ENCODE results near the gene ZBTB8A.

ZBTB8A gene

GRCh38 chr1:32538887-32539583 lies at the start of gene ZBTB8A:
TSS of gene ZBTB8A (plus strand) at chr1:32539427. CDS start at chr1:32592932, 53,505 bp downstream.
- peak within 1 kb of the TSS; percentile 11; the same call in 1 of the 2 replicates for H3K27ac ChIP-seq (ENCODE audit: low read depth, low read length)
- peaks cover 14% of the 10 kb centered on the region for H3K4me1 ChIP-seq (ENCODE audit: control insufficient read depth, insufficient read depth, low read length)
- H3K36me3 ChIP-seq (ENCODE audit: control insufficient read depth, insufficient read depth, low read length) = no peaks in the 10 kb centered on the region
- no peaks in the 10 kb centered on the region for H3K27me3 ChIP-seq (ENCODE audit: control insufficient read depth, insufficient read depth, low read length)
- peak within 1 kb of the TSS; percentile 87 for H3K9ac ChIP-seq (ENCODE audit: low read length)
- peak within 1 kb of the TSS; percentile 94 for H3K4me3 ChIP-seq (ENCODE audit: low read depth, low read length)
- H3K9me3 ChIP-seq (ENCODE audit: control insufficient read depth, insufficient read depth, low read depth, low read length) = no peaks in the 10 kb centered on the region

- Histone ChIP-seq H3K36me3 (ENCODE audit: control insufficient read depth, insufficient read depth, low read length) (peaks cover 16% of the 10 kb centered on the region), H3K9ac (ENCODE audit: low read length) (no peak overlapping the region), H3K4me3 (ENCODE audit: low read depth, low read length) (no peak overlapping the region), H3K27ac (ENCODE audit: low read depth, low read length) (no peak overlapping the region), H3K9me3 (ENCODE audit: control insufficient read depth, insufficient read depth, low read depth, low read length) (no peaks in the 10 kb centered on the region), H3K27me3 (ENCODE audit: control insufficient read depth, insufficient read depth, low read length) (no peaks in the 10 kb centered on the region), H3K4me1 (ENCODE audit: control insufficient read depth, insufficient read depth, low read length) (peaks cover 11% of the 10 kb centered on the region; the same call in 1 of the 2 replicates)
These were observed 49.3 kb upstream of the ZBTB8A start for GRCh38 chr1:32489774-32490454.

GRCh38 chr1:32491386-32491785 lies 47.8 kb upstream of the ZBTB8A start:
- Histone ChIP-seq H3K36me3 (ENCODE audit: control insufficient read depth, insufficient read depth, low read length) (peaks cover 4% of the 10 kb centered on the region; the same call in 1 of the 2 replicates), H3K4me1 (ENCODE audit: control insufficient read depth, insufficient read depth, low read length) (peaks cover 9% of the 10 kb centered on the region; the same call in 1 of the 2 replicates), H3K9me3 (ENCODE audit: control insufficient read depth, insufficient read depth, low read depth, low read length) (no peaks in the 10 kb centered on the region), H3K4me3 (ENCODE audit: low read depth, low read length) (no peak overlapping the region), H3K27ac (ENCODE audit: low read depth, low read length) (no peak overlapping the region), H3K9ac (ENCODE audit: low read length) (no peak overlapping the region), H3K27me3 (ENCODE audit: control insufficient read depth, insufficient read depth, low read length) (no peaks in the 10 kb centered on the region)

GRCh38 chr1:32494196-32494595 lies 45.0 kb upstream of the ZBTB8A start:
- Histone ChIP-seq H3K27ac (ENCODE audit: low read depth, low read length) (no peak overlapping the region), H3K4me1 (ENCODE audit: control insufficient read depth, insufficient read depth, low read length) (peaks cover 5% of the 10 kb centered on the region; the same call in 1 of the 2 replicates), H3K9me3 (ENCODE audit: control insufficient read depth, insufficient read depth, low read depth, low read length) (no peaks in the 10 kb centered on the region), H3K4me3 (ENCODE audit: low read depth, low read length) (no peak overlapping the region), H3K27me3 (ENCODE audit: control insufficient read depth, insufficient read depth, low read length) (no peaks in the 10 kb centered on the region), H3K36me3 (ENCODE audit: control insufficient read depth, insufficient read depth, low read length) (no peaks in the 10 kb centered on the region), H3K9ac (ENCODE audit: low read length) (no peak overlapping the region)

GRCh38 chr1:32494711-32495337 lies 44.4 kb upstream of the ZBTB8A start:
- no peaks in the 10 kb centered on the region for H3K9me3 ChIP-seq (ENCODE audit: control insufficient read depth, insufficient read depth, low read depth, low read length)
- no peak overlapping the region for H3K9ac ChIP-seq (ENCODE audit: low read length)
- no peaks in the 10 kb centered on the region for H3K36me3 ChIP-seq (ENCODE audit: control insufficient read depth, insufficient read depth, low read length)
- H3K27me3 ChIP-seq (ENCODE audit: control insufficient read depth, insufficient read depth, low read length) = no peaks in the 10 kb centered on the region
- H3K27ac ChIP-seq (ENCODE audit: low read depth, low read length) = 0 out of 2 replicates have a peak overlapping the region, but pooled peaks have one; percentile 18
- no peak overlapping the region for H3K4me3 ChIP-seq (ENCODE audit: low read depth, low read length)
- H3K4me1 ChIP-seq (ENCODE audit: control insufficient read depth, insufficient read depth, low read length) = peaks cover 5% of the 10 kb centered on the region; the same call in 1 of the 2 replicates

GRCh38 chr1:32496127-32496526 lies 43.1 kb upstream of the ZBTB8A start:
- no peak overlapping the region for H3K9ac ChIP-seq (ENCODE audit: low read length)
- no peak overlapping the region for H3K4me3 ChIP-seq (ENCODE audit: low read depth, low read length)
- no peak overlapping the region for H3K27ac ChIP-seq (ENCODE audit: low read depth, low read length)
- no peaks in the 10 kb centered on the region for H3K9me3 ChIP-seq (ENCODE audit: control insufficient read depth, insufficient read depth, low read depth, low read length)
- peaks cover 8% of the 10 kb centered on the region; the same call in 1 of the 2 replicates for H3K4me1 ChIP-seq (ENCODE audit: control insufficient read depth, insufficient read depth, low read length)
- H3K27me3 ChIP-seq (ENCODE audit: control insufficient read depth, insufficient read depth, low read length) = no peaks in the 10 kb centered on the region
- no peaks in the 10 kb centered on the region for H3K36me3 ChIP-seq (ENCODE audit: control insufficient read depth, insufficient read depth, low read length)

- Histone ChIP-seq H3K9ac (ENCODE audit: low read length) (no peak overlapping the region), H3K27me3 (ENCODE audit: control insufficient read depth, insufficient read depth, low read length) (no peaks in the 10 kb centered on the region), H3K27ac (ENCODE audit: low read depth, low read length) (no peak overlapping the region), H3K9me3 (ENCODE audit: control insufficient read depth, insufficient read depth, low read depth, low read length) (no peaks in the 10 kb centered on the region), H3K4me3 (ENCODE audit: low read depth, low read length) (no peak overlapping the region), H3K4me1 (ENCODE audit: control insufficient read depth, insufficient read depth, low read length) (peaks cover 9% of the 10 kb centered on the region; the same call in 1 of the 2 replicates), H3K36me3 (ENCODE audit: control insufficient read depth, insufficient read depth, low read length) (no peaks in the 10 kb centered on the region)
These were observed 40.5 kb upstream of the ZBTB8A start for GRCh38 chr1:32498751-32499150.

- H3K27me3 ChIP-seq (ENCODE audit: control insufficient read depth, insufficient read depth, low read length) = no peaks in the 10 kb centered on the region
- peak overlapping the region; percentile 93 for H3K9ac ChIP-seq (ENCODE audit: low read length)
- peak overlapping the region; percentile 82; the same call in 1 of the 2 replicates for H3K27ac ChIP-seq (ENCODE audit: low read depth, low read length)
- H3K9me3 ChIP-seq (ENCODE audit: control insufficient read depth, insufficient read depth, low read depth, low read length) = no peaks in the 10 kb centered on the region
- peak overlapping the region; percentile 80 for H3K4me3 ChIP-seq (ENCODE audit: low read depth, low read length)
- H3K36me3 ChIP-seq (ENCODE audit: control insufficient read depth, insufficient read depth, low read length) = no peaks in the 10 kb centered on the region
- peaks cover 4% of the 10 kb centered on the region; the same call in 1 of the 2 replicates for H3K4me1 ChIP-seq (ENCODE audit: control insufficient read depth, insufficient read depth, low read length)
These were observed 38.6 kb upstream of the ZBTB8A start for GRCh38 chr1:32500387-32501209.

GRCh38 chr1:32501865-32502264 lies 37.4 kb upstream of the ZBTB8A start:
- Histone ChIP-seq H3K36me3 (ENCODE audit: control insufficient read depth, insufficient read depth, low read length) (no peaks in the 10 kb centered on the region), H3K9ac (ENCODE audit: low read length) (no peak overlapping the region), H3K4me1 (ENCODE audit: control insufficient read depth, insufficient read depth, low read length) (peaks cover 4% of the 10 kb centered on the region; the same call in 1 of the 2 replicates), H3K27ac (ENCODE audit: low read depth, low read length) (no peak overlapping the region), H3K27me3 (ENCODE audit: control insufficient read depth, insufficient read depth, low read length) (no peaks in the 10 kb centered on the region), H3K4me3 (ENCODE audit: low read depth, low read length) (no peak overlapping the region), H3K9me3 (ENCODE audit: control insufficient read depth, insufficient read depth, low read depth, low read length) (no peaks in the 10 kb centered on the region)

- H3K4me3 ChIP-seq (ENCODE audit: low read depth, low read length) = no peak overlapping the region
- no peak overlapping the region for H3K27ac ChIP-seq (ENCODE audit: low read depth, low read length)
- H3K27me3 ChIP-seq (ENCODE audit: control insufficient read depth, insufficient read depth, low read length) = no peaks in the 10 kb centered on the region
- H3K9ac ChIP-seq (ENCODE audit: low read length) = no peak overlapping the region
- H3K4me1 ChIP-seq (ENCODE audit: control insufficient read depth, insufficient read depth, low read length) = peaks cover 4% of the 10 kb centered on the region; the same call in 1 of the 2 replicates
- no peaks in the 10 kb centered on the region for H3K36me3 ChIP-seq (ENCODE audit: control insufficient read depth, insufficient read depth, low read length)
- H3K9me3 ChIP-seq (ENCODE audit: control insufficient read depth, insufficient read depth, low read depth, low read length) = no peaks in the 10 kb centered on the region
These were observed 36.1 kb upstream of the ZBTB8A start for GRCh38 chr1:32503153-32503552.
